HG03045 (cell line): ENCODE results near the gene SP6.

Source experiments
- ATAC-seq: cut with Tn5 transposase; IDR thresholded peaks from one replicate; pipeline ENCODE4 v1.9.1; 2021; ENCODE audit warnings: mild to moderate bottlenecking, moderate library complexity; ENCODE audit not compliant: unreplicated experiment

Gene SP6

GRCh38 chr17:47838636-47839035 is 12.3 kb downstream of the SP6 start:
- no peak for ATAC-seq

DNA sequence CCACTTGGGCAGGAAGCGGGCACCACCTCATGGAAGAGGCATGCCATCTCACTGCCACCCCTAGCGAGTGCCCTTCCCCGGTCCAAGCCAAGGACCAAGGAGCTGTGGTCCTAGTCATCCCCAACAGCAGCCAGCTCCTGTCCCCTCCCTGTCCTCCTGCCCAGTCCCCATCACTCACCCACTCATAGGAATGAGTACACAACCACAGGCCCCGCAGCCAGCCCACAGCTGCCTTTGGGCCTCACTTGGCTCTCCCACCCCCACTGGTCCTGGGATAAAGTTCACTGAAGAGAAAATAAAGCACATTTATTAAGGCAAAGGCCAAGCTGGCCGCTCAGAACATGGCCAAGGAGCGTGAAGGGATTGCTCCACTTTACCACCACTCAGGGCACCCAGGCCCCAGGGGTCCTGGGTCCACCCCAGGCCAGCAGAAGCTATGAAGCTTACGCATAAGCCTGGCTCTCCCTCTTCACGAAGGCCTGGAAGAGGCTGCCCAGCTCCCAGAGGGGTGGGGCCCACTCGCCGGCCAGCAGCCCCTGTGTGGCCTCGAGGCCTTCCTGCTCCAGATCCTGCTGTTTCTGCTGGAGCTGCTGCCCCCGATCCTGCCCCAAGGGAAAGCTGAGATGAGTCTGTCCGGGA is 13.4 kb downstream of the SP6 start:
- no peak for ATAC-seq

GRCh38 chr17:47836601-47837000 is 14.4 kb downstream of the SP6 start:
- ATAC-seq: no peak

DNA sequence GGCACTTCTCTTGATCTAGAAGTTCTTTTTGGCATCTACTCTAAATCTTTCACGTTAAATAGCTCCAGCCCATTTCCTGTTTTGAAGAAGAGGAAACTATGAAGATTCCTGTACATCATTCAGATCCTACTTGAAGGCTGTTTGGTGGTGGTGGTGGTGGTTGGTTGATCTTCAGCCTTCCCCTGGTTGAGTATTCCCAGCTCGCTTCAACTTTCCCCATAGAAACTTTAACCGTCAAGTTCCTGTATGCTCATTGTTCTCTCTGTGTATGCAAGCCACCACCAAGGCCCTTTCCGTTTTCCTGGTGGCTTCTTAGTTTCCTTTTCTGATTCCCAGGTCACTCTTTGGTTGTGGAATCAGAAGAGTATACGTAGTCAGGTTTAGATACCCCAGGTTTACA is 16.2 kb downstream of the SP6 start:
- ATAC-seq: no peak

- no peak for ATAC-seq
Observed at GRCh38 chr17:47831934-47832327, 19.0 kb downstream of the SP6 start.

DNA sequence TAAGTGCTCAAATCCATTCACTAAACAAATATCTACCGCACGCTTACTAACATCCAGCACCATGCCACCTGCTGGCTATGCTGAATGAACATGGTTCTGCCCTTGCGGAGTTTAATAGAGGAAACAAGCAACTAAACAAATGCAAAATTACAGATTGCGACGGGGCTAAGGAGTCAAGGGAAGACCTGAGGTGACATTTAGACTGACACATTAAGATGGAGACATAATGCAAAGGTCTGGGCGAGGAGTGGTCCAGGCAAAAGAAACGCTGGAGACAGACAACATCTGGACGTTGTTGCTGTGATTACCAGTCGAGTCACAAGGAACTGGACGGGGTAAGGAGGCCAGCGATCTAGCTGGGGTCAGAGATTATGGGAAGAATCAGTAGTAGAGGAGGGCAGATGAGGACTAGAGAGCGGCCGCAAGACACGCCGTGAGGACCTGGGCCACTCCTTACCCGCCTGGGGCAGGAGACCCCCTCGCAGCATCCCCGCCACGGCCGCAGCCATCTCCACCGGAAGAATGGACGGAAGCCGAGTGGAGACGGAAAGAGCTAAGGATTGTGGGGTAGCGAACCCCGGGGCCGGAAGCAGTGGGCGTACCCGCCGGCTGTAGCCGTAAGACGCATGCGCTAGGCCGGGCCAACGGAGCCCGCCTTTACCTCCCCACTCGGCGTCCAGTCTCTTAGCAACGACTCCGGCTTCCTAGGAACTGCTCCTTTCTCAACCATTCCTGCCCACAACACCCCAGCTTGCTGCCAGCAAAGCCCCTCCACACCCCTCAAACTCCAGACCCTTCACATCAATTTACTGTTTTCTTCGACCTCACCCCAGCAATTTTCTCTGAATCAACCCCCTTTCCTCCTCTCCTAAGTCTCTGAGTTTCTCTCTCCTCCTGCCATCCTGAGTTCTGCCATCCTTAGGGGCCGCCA is 19.7 kb downstream of the SP6 start, which contains the start of the genes LRRC46 and MRPL10:
TSS of gene LRRC46 (plus strand) at position 668 of the 931 bp plus-strand sequence. CDS start 320 bp downstream, outside the sequence.
TSS of gene MRPL10 (minus strand) at position 539 of the 931 bp plus-strand sequence. CDS start at position 509, 30 bp downstream.
- ATAC-seq: peak; percentile 84

DNA sequence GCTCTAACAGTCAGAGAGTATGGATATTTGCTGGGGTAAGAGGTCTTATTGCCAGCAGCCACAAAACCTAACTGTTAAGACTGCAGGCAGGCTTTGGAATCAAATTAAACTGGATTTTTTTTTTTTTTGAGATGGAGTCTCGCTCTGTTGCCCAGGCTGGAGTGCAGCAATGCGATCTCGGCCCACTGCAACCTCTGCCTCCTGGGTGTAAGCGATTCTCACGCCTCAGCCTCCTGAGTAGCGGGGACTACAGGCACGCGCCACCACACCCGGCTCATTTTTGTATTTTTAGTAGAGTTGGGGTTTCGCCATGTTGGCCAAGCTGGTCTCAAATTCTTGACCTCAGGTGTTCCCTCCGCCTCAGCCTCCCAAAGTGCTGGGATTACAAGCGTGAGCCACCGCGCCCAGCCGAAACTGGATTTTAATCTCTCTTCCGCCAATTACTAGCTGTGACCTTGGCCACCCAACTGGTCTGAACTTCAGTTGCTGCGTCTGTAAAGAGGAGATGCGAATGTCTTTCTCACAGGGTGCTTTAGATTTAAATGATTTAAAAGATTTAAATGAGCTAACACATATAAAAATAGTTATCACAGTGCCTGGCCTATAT is 20.5 kb downstream of the SP6 start:
- no peak for ATAC-seq

GRCh38 chr17:47829870-47830269 is 21.1 kb downstream of the SP6 start:
- no peak for ATAC-seq

- no peak for ATAC-seq
Observed at GRCh38 chr17:47823519-47823918, 27.4 kb downstream of the SP6 start.

DNA sequence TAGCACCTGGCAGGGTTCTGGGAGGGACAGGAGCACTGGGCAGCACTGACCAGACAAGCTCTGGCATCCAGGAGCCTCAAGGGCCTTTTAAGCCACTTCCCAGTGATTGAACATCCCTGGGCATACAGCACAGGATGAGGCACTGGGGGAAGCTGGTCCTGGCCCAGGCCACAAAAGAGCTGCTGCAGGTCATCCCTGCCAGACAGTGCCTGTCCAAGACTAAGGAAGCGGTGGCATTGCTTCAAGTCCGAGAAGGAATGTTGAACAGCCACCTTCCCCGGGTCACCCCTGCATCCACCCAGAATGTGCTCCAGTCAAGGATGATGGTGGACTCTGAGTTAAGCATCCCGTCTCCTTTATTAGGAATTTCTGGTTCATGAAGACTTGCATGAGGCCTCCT is 28.2 kb downstream of the SP6 start:
- no peak for ATAC-seq

DNA sequence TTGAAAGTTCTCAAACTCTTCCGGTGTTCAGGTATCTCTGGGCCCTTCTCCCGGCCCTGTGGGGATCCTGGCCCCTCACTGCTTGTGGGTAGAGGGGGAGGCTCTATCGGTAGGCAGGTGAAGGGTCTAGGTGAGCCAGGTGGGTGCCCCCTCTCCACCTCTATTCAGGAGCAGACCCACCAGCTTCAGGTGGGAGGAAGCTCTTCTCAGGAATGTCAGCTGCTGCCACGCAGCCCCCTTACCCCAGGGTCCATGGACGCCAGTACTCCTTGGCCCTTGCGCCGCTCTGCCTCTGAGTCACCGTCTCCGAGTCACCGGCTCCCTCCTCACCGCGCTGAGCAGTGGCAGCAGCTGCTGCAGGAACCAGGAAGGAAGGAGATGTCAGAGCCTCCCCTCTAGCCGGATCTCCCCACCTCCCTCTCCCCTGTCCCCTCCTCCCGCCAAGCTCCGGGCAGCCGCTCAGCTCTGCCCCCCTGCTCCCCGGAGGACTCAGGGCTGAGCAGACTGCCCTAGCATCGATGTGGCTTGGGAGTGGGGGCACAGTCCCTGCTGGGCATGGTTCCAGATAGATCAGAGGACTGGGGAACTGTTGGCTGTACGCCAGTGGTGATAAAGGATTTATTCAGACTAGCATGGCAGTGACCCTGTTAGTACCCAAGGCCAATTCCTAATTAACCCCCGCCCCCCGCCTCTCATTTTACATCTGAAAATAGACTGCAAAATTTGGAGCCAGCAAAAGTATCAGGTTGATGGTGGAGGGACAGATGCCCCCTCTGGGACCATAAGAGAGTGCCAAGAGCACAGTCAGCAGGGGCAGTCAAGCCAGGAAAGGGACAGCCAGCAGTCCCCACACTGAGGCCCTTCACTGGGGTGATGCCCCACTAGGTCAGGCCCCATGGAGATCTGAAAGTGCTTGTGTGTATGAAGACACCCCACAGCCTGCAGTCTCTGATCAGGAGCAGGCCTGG is 29.3 kb downstream of the SP6 start, which contains the start of gene OSBPL7:
TSS of gene OSBPL7 (minus strand) at position 371 of the 968 bp plus-strand sequence. CDS start 1,516 bp downstream, outside the sequence.
- peak; percentile 78 for ATAC-seq

DNA sequence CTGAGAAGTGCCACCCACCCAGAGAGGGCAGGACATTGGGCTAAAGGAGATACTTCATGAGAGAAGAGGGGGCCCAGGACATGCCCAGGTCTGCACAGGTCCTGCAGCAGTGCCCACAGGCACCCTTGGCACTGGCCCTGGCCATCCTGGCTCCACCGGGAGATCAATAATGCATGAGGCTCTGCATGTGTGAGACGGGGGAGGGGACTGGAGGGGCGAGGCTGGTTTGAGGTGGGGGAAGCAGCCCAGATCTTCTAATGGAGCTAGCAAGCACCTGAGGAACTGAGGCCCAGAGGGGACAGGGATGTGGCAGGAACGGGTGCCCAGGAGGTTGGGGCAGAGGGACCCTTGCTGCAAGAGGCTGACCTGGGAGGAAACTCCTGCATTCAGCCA is 29.9 kb downstream of the SP6 start:
- no peak for ATAC-seq

GRCh38 chr17:47820033-47820789 is 30.8 kb downstream of the SP6 start:
- ATAC-seq: no peak

DNA sequence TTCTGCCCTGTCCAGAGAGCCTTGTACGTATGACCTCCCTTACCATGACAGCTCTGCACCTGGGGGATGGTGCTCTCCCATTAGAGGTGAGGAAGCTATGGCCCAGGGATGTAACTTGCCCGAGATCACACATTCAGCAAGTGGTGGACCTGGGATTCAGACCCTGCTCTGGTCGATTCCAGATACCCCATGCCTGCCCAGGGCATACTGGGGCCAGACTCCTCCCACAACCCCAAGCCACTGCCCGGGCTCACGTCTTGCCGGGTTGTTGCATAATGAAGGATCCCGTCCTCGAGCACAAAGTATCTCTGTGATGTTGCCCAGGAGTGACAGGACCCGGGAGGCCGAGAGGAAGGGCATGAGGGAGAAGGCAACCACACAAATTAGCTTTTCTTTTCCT is 31.5 kb downstream of the SP6 start:
- no peak for ATAC-seq

- no peak for ATAC-seq
Observed at GRCh38 chr17:47818002-47818695, 32.8 kb downstream of the SP6 start.

GRCh38 chr17:47816947-47817346 is 34.0 kb downstream of the SP6 start:
- ATAC-seq: no peak

GRCh38 chr17:47816111-47816735 is 34.7 kb downstream of the SP6 start:
- no peak for ATAC-seq

DNA sequence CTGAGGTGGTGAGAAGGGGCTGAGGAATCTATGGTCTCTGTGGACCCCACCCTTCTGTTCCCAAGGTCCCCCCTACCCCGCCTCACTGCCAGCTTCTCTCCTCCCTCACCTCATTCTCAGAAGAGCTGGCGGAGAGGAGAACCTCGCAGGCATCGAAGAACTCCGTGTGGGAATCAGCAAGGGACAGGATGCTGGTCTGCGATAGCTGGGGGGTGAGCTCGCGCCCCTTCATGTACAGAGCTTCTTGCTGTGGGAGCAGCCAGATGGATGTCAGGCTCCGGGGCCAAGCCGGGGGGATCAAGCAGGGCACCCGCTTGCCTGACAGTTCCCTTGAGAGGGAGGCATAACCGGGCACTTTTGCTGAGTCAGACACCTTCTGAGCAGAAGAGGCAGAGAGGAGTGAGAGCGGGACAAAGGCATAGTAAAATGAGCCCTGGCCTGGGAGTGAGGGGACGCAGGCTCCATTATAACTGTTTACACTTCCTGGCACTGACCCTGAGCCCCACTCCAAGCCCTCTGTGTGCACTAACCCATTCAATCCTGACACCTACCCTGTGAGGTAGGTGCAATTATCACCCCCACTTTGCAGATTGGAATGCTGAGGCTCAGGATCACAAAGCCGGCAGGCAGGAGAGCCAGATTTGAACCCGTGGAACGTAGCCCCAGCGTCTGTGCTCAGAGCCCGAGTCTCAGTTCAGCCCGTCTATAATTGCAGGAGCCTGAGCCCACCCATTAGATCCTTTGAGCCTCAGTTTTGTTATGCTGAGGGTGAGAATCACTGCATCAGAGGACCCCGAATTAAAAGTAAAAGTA is 35.7 kb downstream of the SP6 start:
- no peak for ATAC-seq
